Ovary (tissue), 3 donors: ENCODE measurements around the gene AMD1.

Experiments
- EP300 ChIP-seq: sonication (generic); formaldehyde crosslinking; IDR thresholded peaks from one replicate; pipeline ENCODE4 v1.6.1; 2017; ENCODE audit warnings: antibody characterized with exemption
- POLR2A ChIP-seq: fragments of 450-650 bp; IDR thresholded peaks from one replicate; pipeline ENCODE4 v1.6.1; 2017; ENCODE audit warnings: antibody characterized with exemption, mild to moderate bottlenecking, moderate library complexity
- TF ChIP-seq, protein P1 (sequence below), 3 donors: fragments of 450-650 bp in 2 of 3; fragments of 200-600 bp in 1 of 3; IDR thresholded peaks; one replicate each; pipeline versions ENCODE4 v1.5.1 to v1.8.0; 2016 to 2022; ENCODE audit warnings: antibody characterized with exemption in 3 of 3, mild to moderate bottlenecking in 1 of 3
- donor health status: DM: no; HTN: no; CAD: no.

GRCh38 chr6:110876806-110877564 lies 2.4 kb downstream of the AMD1 start:
- TF ChIP-seq, protein P1, sequence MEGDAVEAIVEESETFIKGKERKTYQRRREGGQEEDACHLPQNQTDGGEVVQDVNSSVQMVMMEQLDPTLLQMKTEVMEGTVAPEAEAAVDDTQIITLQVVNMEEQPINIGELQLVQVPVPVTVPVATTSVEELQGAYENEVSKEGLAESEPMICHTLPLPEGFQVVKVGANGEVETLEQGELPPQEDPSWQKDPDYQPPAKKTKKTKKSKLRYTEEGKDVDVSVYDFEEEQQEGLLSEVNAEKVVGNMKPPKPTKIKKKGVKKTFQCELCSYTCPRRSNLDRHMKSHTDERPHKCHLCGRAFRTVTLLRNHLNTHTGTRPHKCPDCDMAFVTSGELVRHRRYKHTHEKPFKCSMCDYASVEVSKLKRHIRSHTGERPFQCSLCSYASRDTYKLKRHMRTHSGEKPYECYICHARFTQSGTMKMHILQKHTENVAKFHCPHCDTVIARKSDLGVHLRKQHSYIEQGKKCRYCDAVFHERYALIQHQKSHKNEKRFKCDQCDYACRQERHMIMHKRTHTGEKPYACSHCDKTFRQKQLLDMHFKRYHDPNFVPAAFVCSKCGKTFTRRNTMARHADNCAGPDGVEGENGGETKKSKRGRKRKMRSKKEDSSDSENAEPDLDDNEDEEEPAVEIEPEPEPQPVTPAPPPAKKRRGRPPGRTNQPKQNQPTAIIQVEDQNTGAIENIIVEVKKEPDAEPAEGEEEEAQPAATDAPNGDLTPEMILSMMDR (IDR thresholded peaks at IDR 0.05), result no peak
- TF ChIP-seq EP300 (no peak), POLR2A (no peak)
